Caco-2 (cell line): ENCODE results near the gene ZNF862. TPM values are rescaled to one million over a fixed set of nuclear protein-coding genes. Genes with fewer than 3 reads are reported as not detected.

Experiments used
- Bru-seq: library from RNA; stranded (reverse); fragments of 400-500 nt; gene quantifications from one replicate; lab custom pipeline; 2021; lab: Mats Ljungman, UMichigan
- BruChase-seq, 2 experiments: library from RNA; stranded (reverse); fragments of 400-500 nt; gene quantifications; one replicate each; lab custom pipeline; 2021; lab: Mats Ljungman, UMichigan
- BruUV-seq: library from RNA; stranded (reverse); fragments of 400-500 nt; replicated peaks from 2 replicates; lab custom pipeline; 2021; lab: Mats Ljungman, UMichigan
- CTCF ChIA-PET: fragments of 300-600 bp; sonication (Branson Sonifier 250); formaldehyde crosslinking; loops from one replicate; lab custom pipeline; 2022; ENCODE audit warnings: antibody characterized with exemption; lab: Charles Lee
- POLR2A ChIA-PET: fragments of 300-600 bp; sonication (Branson Sonifier 250); formaldehyde crosslinking; loops from one replicate; lab custom pipeline; 2022; ENCODE audit warnings: antibody characterized with exemption; lab: Charles Lee
- DNase-seq, 2 experiments: peaks; one replicate each; pipeline versions ENCODE4 v3.0.0 to v3.0.0-alpha.2; 2020 to 2022
- H3K27me3 ChIP-seq: replicated peaks from 2 replicates; pipeline ENCODE4 v1.6.0; 2011; ENCODE audit warnings: low read length; ENCODE audit not compliant: control insufficient read depth, insufficient read depth
- H3K36me3 ChIP-seq: 2 replicates; pipeline ENCODE4 v1.5.1; 2011; ENCODE audit warnings: low read length; ENCODE audit not compliant: control insufficient read depth, insufficient read depth
- H3K4me1 ChIP-seq: fragments of 250-450 bp; sonication (Bioruptor Pico); 2 replicates; pipeline ENCODE4 v1.5.1; 2020; ENCODE audit warnings: mild to moderate bottlenecking
- H3K4me3 ChIP-seq: 2 replicates; pipeline ENCODE4 v1.5.1; 2011; ENCODE audit warnings: low read depth, mild to moderate bottlenecking, control low read depth, low read length
- H3K9me3 ChIP-seq: fragments of 250-450 bp; sonication (Bioruptor Pico); 2 replicates; pipeline ENCODE4 v1.5.1; 2020; ENCODE audit warnings: mild to moderate bottlenecking, moderate library complexity
- H3K27ac Mint-ChIP-seq: one replicate; pipeline ENCODE4 v1.8.0; 2022; ENCODE audit warnings: mixed read lengths; ENCODE audit not compliant: unreplicated experiment
- H3K27me3 Mint-ChIP-seq: one replicate; pipeline ENCODE4 v1.8.0; 2022; ENCODE audit warnings: mixed read lengths; ENCODE audit not compliant: insufficient read depth, unreplicated experiment
- H3K36me3 Mint-ChIP-seq: one replicate; pipeline ENCODE4 v1.8.0; 2022; ENCODE audit warnings: mild to moderate bottlenecking, mixed read lengths; ENCODE audit not compliant: insufficient read depth, unreplicated experiment
- H3K4me1 Mint-ChIP-seq: one replicate; pipeline ENCODE4 v1.8.0; 2022; ENCODE audit warnings: low read depth, mixed read lengths; ENCODE audit not compliant: unreplicated experiment
- H3K4me3 Mint-ChIP-seq: one replicate; pipeline ENCODE4 v1.8.0; 2022; ENCODE audit warnings: mild to moderate bottlenecking, moderate library complexity, mixed read lengths; ENCODE audit not compliant: unreplicated experiment
- H3K9me3 Mint-ChIP-seq: one replicate; pipeline ENCODE4 v1.8.0; 2022; ENCODE audit warnings: mixed read lengths; ENCODE audit not compliant: unreplicated experiment
- CTCF ChIP-seq, 2 experiments: fragments of 200-600 bp in 1 of 2; IDR thresholded peaks; 1 replicate in 1 of 2; 2 replicates in 1 of 2; pipeline versions ENCODE4 v1.5.1 to v1.8.0; 2011 to 2022; ENCODE audit warnings: antibody characterized with exemption in 1 of 2, control low read depth in 1 of 2, inconsistent platforms in 1 of 2, low read depth in 1 of 2, low read length in 1 of 2, mild to moderate bottlenecking in 1 of 2, moderate library complexity in 1 of 2; ENCODE audit not compliant: insufficient read depth in 1 of 2, severe bottlenecking in 1 of 2, unreplicated experiment in 1 of 2
- intact Hi-C: fragments of 100-400 bp; cut with micrococcal nuclease; formaldehyde crosslinking; loops from one replicate; pipeline ENCODE4 v1.10.0; 2022; ENCODE audit not compliant: unreplicated experiment
- long read RNA-seq: library from polyadenylated mRNA; stranded (forward); transcript quantifications from one replicate; pipeline ENCODE4 v2.0.0, GENCODE V29; 2022
- total RNA-seq: library from RNA; stranded (reverse); gene quantifications from 2 replicates; pipeline ENCODE4 v1.2.3, GENCODE V29; 2022

Gene ZNF862
- 3.1 and 3.5 TPM in 2 replicates for total RNA-seq
- percentile 49 among the genes with signal in this experiment for Bru-seq, nascent RNA
- percentile 58 among the genes with signal in this experiment for BruChase-seq, experiment 1, labeled RNA remaining after a 2-hour chase
- BruChase-seq, experiment 2, labeled RNA remaining after a 6-hour chase = percentile 46 among the genes with signal in this experiment
- long read RNA-seq, partial matches to known transcripts = 1 of 7 reads
- long read RNA-seq, other reads (novel, unspliced or antisense) = 6 of 7 reads

DNA sequence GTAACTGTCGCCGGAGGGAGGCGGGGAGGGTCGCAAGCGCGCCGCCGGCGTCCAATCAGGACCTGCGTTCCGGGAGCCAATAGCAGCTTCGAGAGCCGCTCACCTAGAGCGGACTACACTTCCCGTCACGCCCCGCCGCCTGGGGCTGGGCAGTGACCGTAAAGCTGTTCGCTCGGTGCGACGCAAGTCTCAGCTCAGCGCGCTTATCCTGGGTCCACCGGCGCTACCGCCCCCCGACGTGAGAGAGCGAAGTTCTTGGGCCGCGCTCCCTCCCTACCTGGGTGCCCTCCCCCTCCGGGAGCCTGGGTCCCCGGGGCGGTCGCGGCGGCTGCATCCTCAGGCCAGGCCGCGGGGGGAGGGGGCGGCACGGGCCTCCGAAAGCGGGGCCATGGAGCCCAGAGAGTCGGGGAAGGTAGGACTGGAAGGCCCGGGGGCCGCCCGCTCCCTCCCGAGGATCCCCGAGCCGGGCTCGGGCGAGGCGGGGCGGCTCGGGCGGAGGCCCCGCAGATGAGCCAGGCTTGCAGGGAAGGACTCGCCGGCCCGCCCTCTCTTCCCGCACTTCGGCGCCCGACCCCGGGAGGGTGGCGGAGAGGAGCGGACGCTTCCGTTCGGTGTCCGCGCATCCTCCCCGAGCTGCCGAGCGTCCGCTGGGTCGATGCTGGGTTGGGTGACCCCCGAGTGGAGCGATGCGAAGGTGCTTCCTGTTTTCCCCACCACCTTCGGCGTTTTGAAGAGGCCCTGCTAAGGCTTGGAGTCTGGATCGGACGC, at the start of gene ZNF862:
TSS of gene ZNF862 (plus strand) at position 152 of the 768 bp plus-strand sequence. CDS start at position 389, 237 bp downstream.
- H3K4me3 ChIP-seq = peak within 1 kb of the TSS; percentile 75
- Mint-ChIP-seq H3K27ac (peak within 1 kb of the TSS; percentile 11), H3K9me3 (no peaks in the 10 kb centered on the region), H3K27me3 (peaks cover 27% of the 10 kb centered on the region), H3K36me3 (peaks cover 5% of the 10 kb centered on the region), H3K4me3 (peak within 1 kb of the TSS; percentile 74), H3K4me1 (no peaks in the 10 kb centered on the region)
- H3K9me3 ChIP-seq = no peaks in the 10 kb centered on the region
- BruUV-seq = no TSS peak
- no peaks in the 10 kb centered on the region for H3K27me3 ChIP-seq
- ChIA-PET POLR2A (interaction anchor here (0.6 to 1.1 kb wide), 2 partner anchors 14 to 214 kb away, joined by 3 to 4 read pairs; no protein-coding TSS in a partner anchor), CTCF (interaction anchor here (0.5 to 1.2 kb wide), 6 partner anchors 11 to 773 kb away, joined by 3 to 5 read pairs (median 4); no protein-coding TSS in a partner anchor)
- peak; percentile 97 for DNase-seq
- H3K4me1 ChIP-seq = peaks cover 7% of the 10 kb centered on the region
- intact Hi-C loops = loop anchor here (1.0 to 5.0 kb wide), 2 partner anchors 35 to 66 kb away; partner anchors contain the start of genes ATP6V0E2 and ZNF467
- TF ChIP-seq CTCF (IDR thresholded peaks at IDR 0.05; ENCODE audit: insufficient read depth in 1 of 2, low read depth in 1 of 2, low read length in 1 of 2, severe bottlenecking in 1 of 2, unreplicated experiment in 1 of 2) = no peak
- H3K36me3 ChIP-seq = no peaks in the 10 kb centered on the region

GRCh38 chr7:149789101-149789500, 49.1 kb upstream of the ZNF862 start:
- Histone ChIP-seq H3K27me3 (no peaks in the 10 kb centered on the region; the same call in 1 of the 2 replicates), H3K36me3 (no peaks in the 10 kb centered on the region), H3K9me3 (no peaks in the 10 kb centered on the region), H3K4me3 (no peak overlapping the region), H3K4me1 (no peaks in the 10 kb centered on the region)
- CTCF ChIA-PET = no interaction called here
- intact Hi-C loops = no loop called here
- Mint-ChIP-seq H3K4me1 (no peaks in the 10 kb centered on the region), H3K36me3 (no peaks in the 10 kb centered on the region), H3K27me3 (no peaks in the 10 kb centered on the region), H3K27ac (no peak overlapping the region), H3K4me3 (no peak overlapping the region), H3K9me3 (no peaks in the 10 kb centered on the region)
- no peak for DNase-seq
- no TSS peak for BruUV-seq
- TF ChIP-seq CTCF (IDR thresholded peaks at IDR 0.05; ENCODE audit: insufficient read depth in 1 of 2, low read depth in 1 of 2, low read length in 1 of 2, severe bottlenecking in 1 of 2, unreplicated experiment in 1 of 2) = no peak
- POLR2A ChIA-PET = no interaction called here

DNA sequence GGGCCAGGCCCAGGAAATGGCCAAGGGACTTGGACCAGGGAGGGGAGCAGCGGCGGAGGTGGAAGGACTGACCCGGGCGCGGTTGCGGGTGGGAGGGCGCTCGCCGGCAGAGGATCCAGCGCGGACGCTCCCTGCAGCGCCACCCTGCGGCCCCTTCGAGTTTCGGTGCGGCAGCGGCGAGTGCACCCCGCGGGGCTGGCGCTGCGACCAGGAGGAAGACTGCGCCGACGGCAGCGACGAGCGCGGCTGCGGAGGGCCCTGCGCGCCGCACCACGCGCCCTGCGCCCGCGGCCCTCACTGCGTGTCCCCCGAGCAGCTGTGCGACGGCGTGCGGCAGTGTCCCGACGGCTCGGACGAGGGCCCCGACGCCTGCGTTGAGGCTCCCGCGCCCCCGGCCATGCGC, 48.0 kb upstream of the ZNF862 start:
- H3K4me3 ChIP-seq = no peak overlapping the region
- H3K27me3 ChIP-seq = no peaks in the 10 kb centered on the region; the same call in 1 of the 2 replicates
- ChIA-PET POLR2A (no interaction called here), CTCF (no interaction called here)
- DNase-seq = no peak
- TF ChIP-seq CTCF (IDR thresholded peaks at IDR 0.05; ENCODE audit: insufficient read depth in 1 of 2, low read depth in 1 of 2, low read length in 1 of 2, severe bottlenecking in 1 of 2, unreplicated experiment in 1 of 2) = no peak
- intact Hi-C loops = no loop called here
- no peaks in the 10 kb centered on the region for H3K36me3 ChIP-seq
- BruUV-seq = no TSS peak
- Mint-ChIP-seq H3K4me3 (no peak overlapping the region), H3K27ac (no peak overlapping the region), H3K36me3 (no peaks in the 10 kb centered on the region), H3K4me1 (no peaks in the 10 kb centered on the region), H3K27me3 (no peaks in the 10 kb centered on the region), H3K9me3 (no peaks in the 10 kb centered on the region)
- no peaks in the 10 kb centered on the region for H3K4me1 ChIP-seq
- no peaks in the 10 kb centered on the region for H3K9me3 ChIP-seq
